Stimulated activated naive CD8-positive, alpha-beta T cell treated with anti-CD3 and anti-CD28 coated beads, Interleukin-15, Interleukin-2, amounts not matched to agents 100 ng/mL and 50 ng/mL, for 24 hours (primary cell): Measurements from ENCODE around the gene IFITM10.
A peak's percentile ranks its signal among the peaks of the same experiment; 100 is the strongest.

Experiments used
- H3K27ac Mint-ChIP-seq: one replicate; pipeline ENCODE4 v1.8.0; 2021; ENCODE audit warnings: mild to moderate bottlenecking, mixed read lengths
- H3K27me3 Mint-ChIP-seq: one replicate; pipeline ENCODE4 v1.8.0; 2021; ENCODE audit warnings: mixed read lengths
- H3K36me3 Mint-ChIP-seq: one replicate; pipeline ENCODE4 v1.8.0; 2021; ENCODE audit warnings: low read depth, mixed read lengths
- H3K4me1 Mint-ChIP-seq: one replicate; pipeline ENCODE4 v1.8.0; 2021; ENCODE audit warnings: low read depth, mixed read lengths
- H3K4me3 Mint-ChIP-seq: one replicate; pipeline ENCODE4 v1.8.0; 2021; ENCODE audit warnings: mild to moderate bottlenecking, mixed read lengths
- H3K9me3 Mint-ChIP-seq: one replicate; pipeline ENCODE4 v1.8.0; 2021; ENCODE audit warnings: mixed read lengths

Gene IFITM10

GRCh38 chr11:1761110-1761856 is 10.9 kb upstream of the IFITM10 start:
- Mint-ChIP-seq H3K36me3 (no peaks in the 10 kb centered on the region), H3K27ac (peak overlapping the region; percentile 45)

GRCh38 chr11:1760351-1761109 is 10.1 kb upstream of the IFITM10 start:
- no peaks in the 10 kb centered on the region for H3K9me3 Mint-ChIP-seq
- peaks cover 66% of the 10 kb centered on the region for H3K4me1 Mint-ChIP-seq
- H3K27ac Mint-ChIP-seq: no peak overlapping the region
- H3K36me3 Mint-ChIP-seq: peaks cover 3% of the 10 kb centered on the region
- no peak overlapping the region for H3K4me3 Mint-ChIP-seq
- no peaks in the 10 kb centered on the region for H3K27me3 Mint-ChIP-seq

More at GRCh38 chr11:1761110-1761856, 10.9 kb upstream of the IFITM10 start:
- H3K9me3 Mint-ChIP-seq: no peaks in the 10 kb centered on the region
- no peaks in the 10 kb centered on the region for H3K27me3 Mint-ChIP-seq
- peaks cover 58% of the 10 kb centered on the region for H3K4me1 Mint-ChIP-seq
- H3K4me3 Mint-ChIP-seq: no peak overlapping the region

- Mint-ChIP-seq H3K27ac (no peak overlapping the region), H3K4me1 (peaks cover 73% of the 10 kb centered on the region), H3K4me3 (no peak overlapping the region), H3K27me3 (no peaks in the 10 kb centered on the region), H3K36me3 (peaks cover 4% of the 10 kb centered on the region), H3K9me3 (no peaks in the 10 kb centered on the region)
These were observed 9.4 kb upstream of the IFITM10 start for GRCh38 chr11:1759851-1760220.

- peaks cover 4% of the 10 kb centered on the region for H3K36me3 Mint-ChIP-seq
- H3K9me3 Mint-ChIP-seq: no peaks in the 10 kb centered on the region
- no peak overlapping the region for H3K4me3 Mint-ChIP-seq
- H3K4me1 Mint-ChIP-seq: peaks cover 71% of the 10 kb centered on the region
- peak overlapping the region; percentile 77 for H3K27ac Mint-ChIP-seq
- no peaks in the 10 kb centered on the region for H3K27me3 Mint-ChIP-seq
These were observed 8.9 kb upstream of the IFITM10 start for GRCh38 chr11:1759151-1759850.

GRCh38 chr11:1758611-1759150 is 8.3 kb upstream of the IFITM10 start:
- Mint-ChIP-seq H3K27ac (peak overlapping the region; percentile 77), H3K27me3 (no peaks in the 10 kb centered on the region), H3K36me3 (peaks cover 4% of the 10 kb centered on the region), H3K4me3 (peak overlapping the region; percentile 75), H3K4me1 (peaks cover 70% of the 10 kb centered on the region), H3K9me3 (no peaks in the 10 kb centered on the region)

GRCh38 chr11:1757861-1758610 is 7.6 kb upstream of the IFITM10 start:
- no peaks in the 10 kb centered on the region for H3K9me3 Mint-ChIP-seq
- H3K36me3 Mint-ChIP-seq: peaks cover 7% of the 10 kb centered on the region

GRCh38 chr11:1756791-1757771 is 6.7 kb upstream of the IFITM10 start:
- no peaks in the 10 kb centered on the region for H3K9me3 Mint-ChIP-seq
- H3K4me1 Mint-ChIP-seq: peaks cover 74% of the 10 kb centered on the region
- H3K36me3 Mint-ChIP-seq: peaks cover 9% of the 10 kb centered on the region
- peak overlapping the region; percentile 75 for H3K4me3 Mint-ChIP-seq
- peak overlapping the region; percentile 90 for H3K27ac Mint-ChIP-seq
- no peaks in the 10 kb centered on the region for H3K27me3 Mint-ChIP-seq

More at GRCh38 chr11:1757861-1758610, 7.6 kb upstream of the IFITM10 start:
- peak overlapping the region; percentile 90 for H3K27ac Mint-ChIP-seq
- H3K4me1 Mint-ChIP-seq: peaks cover 73% of the 10 kb centered on the region
- H3K4me3 Mint-ChIP-seq: peak overlapping the region; percentile 75
- no peaks in the 10 kb centered on the region for H3K27me3 Mint-ChIP-seq

GRCh38 chr11:1755692-1756561 is 5.5 kb upstream of the IFITM10 start:
- Mint-ChIP-seq H3K27me3 (no peaks in the 10 kb centered on the region), H3K9me3 (no peaks in the 10 kb centered on the region), H3K27ac (peak overlapping the region; percentile 73), H3K4me1 (peaks cover 67% of the 10 kb centered on the region), H3K36me3 (peaks cover 9% of the 10 kb centered on the region), H3K4me3 (peak overlapping the region; percentile 17)

- Mint-ChIP-seq H3K27ac (peak overlapping the region; percentile 73), H3K27me3 (peaks cover 4% of the 10 kb centered on the region), H3K9me3 (no peaks in the 10 kb centered on the region), H3K4me1 (peaks cover 64% of the 10 kb centered on the region), H3K36me3 (peaks cover 9% of the 10 kb centered on the region), H3K4me3 (no peak overlapping the region)
These were observed 4.9 kb upstream of the IFITM10 start for GRCh38 chr11:1755344-1755691.

GRCh38 chr11:1754376-1755150 is 4.2 kb upstream of the IFITM10 start:
- peaks cover 65% of the 10 kb centered on the region for H3K4me1 Mint-ChIP-seq
- H3K4me3 Mint-ChIP-seq: no peak overlapping the region
- H3K9me3 Mint-ChIP-seq: no peaks in the 10 kb centered on the region
- no peak overlapping the region for H3K27ac Mint-ChIP-seq
- peaks cover 11% of the 10 kb centered on the region for H3K27me3 Mint-ChIP-seq
- H3K36me3 Mint-ChIP-seq: peaks cover 9% of the 10 kb centered on the region

- H3K27me3 Mint-ChIP-seq: peaks cover 14% of the 10 kb centered on the region
- peaks cover 66% of the 10 kb centered on the region for H3K4me1 Mint-ChIP-seq
- no peak overlapping the region for H3K27ac Mint-ChIP-seq
- no peaks in the 10 kb centered on the region for H3K9me3 Mint-ChIP-seq
- peaks cover 9% of the 10 kb centered on the region for H3K36me3 Mint-ChIP-seq
- H3K4me3 Mint-ChIP-seq: no peak overlapping the region
These were observed 3.5 kb upstream of the IFITM10 start for GRCh38 chr11:1753929-1754305.

- peaks cover 14% of the 10 kb centered on the region for H3K27me3 Mint-ChIP-seq
- H3K4me3 Mint-ChIP-seq: no peak overlapping the region
- peaks cover 61% of the 10 kb centered on the region for H3K4me1 Mint-ChIP-seq
- H3K9me3 Mint-ChIP-seq: no peaks in the 10 kb centered on the region
- H3K36me3 Mint-ChIP-seq: peaks cover 9% of the 10 kb centered on the region
- H3K27ac Mint-ChIP-seq: no peak overlapping the region
These were observed 3.0 kb upstream of the IFITM10 start for GRCh38 chr11:1753229-1753928.
